Small intestine (tissue), 7 donors: ENCODE measurements around the gene NDUFB10. TPM values are rescaled to one million over a fixed set of nuclear protein-coding genes. Genes with fewer than 3 reads are reported as not detected.

ENCODE experiments used
- DNase-seq, 2 donors: peaks; one replicate each; pipeline versions ENCODE4 v3.0.0 to v3.0.0-alpha.2; 2013
- FAIRE-seq: peaks from 2 replicates; lab custom pipeline; 2012; peaks lifted over from hg19 to GRCh38; lab: Jason Lieb, UNC
- H3K27ac ChIP-seq, 3 donors: one replicate each; pipeline ENCODE4 v1.5.1; 2013; ENCODE audit warnings: low read length in 2 of 3, mild to moderate bottlenecking in 2 of 3, control low read depth in 1 of 3, inconsistent platforms in 1 of 3, low read depth in 1 of 3, moderate library complexity in 1 of 3
- H3K27me3 ChIP-seq, 3 donors: one replicate each; pipeline ENCODE4 v1.6.1; 2013; ENCODE audit warnings: low read length in 3 of 3, inconsistent platforms in 1 of 3; ENCODE audit not compliant: control insufficient read depth in 3 of 3, insufficient read depth in 3 of 3
- H3K36me3 ChIP-seq, 3 donors: one replicate each; pipeline ENCODE4 v1.6.1; 2013; ENCODE audit warnings: low read length in 3 of 3, inconsistent platforms in 1 of 3, low read depth in 1 of 3, mild to moderate bottlenecking in 1 of 3, moderate library complexity in 1 of 3; ENCODE audit not compliant: control insufficient read depth in 3 of 3, insufficient read depth in 2 of 3
- H3K4me1 ChIP-seq, 3 donors: one replicate each; pipeline ENCODE4 v1.6.1; 2013; ENCODE audit warnings: low read length in 2 of 3, inconsistent platforms in 1 of 3, low read depth in 1 of 3, mild to moderate bottlenecking in 1 of 3, moderate library complexity in 1 of 3; ENCODE audit not compliant: control insufficient read depth in 3 of 3, insufficient read depth in 2 of 3
- H3K4me3 ChIP-seq, 3 donors: one replicate each; pipeline ENCODE4 v1.5.1; 2013; ENCODE audit warnings: low read length in 3 of 3, control low read depth in 1 of 3, inconsistent platforms in 1 of 3, low read depth in 1 of 3, mild to moderate bottlenecking in 1 of 3, moderate library complexity in 1 of 3
- H3K9me3 ChIP-seq, 2 donors: one replicate each; pipeline ENCODE4 v1.6.1; 2013; ENCODE audit warnings: low read depth in 1 of 2, low read length in 1 of 2; ENCODE audit not compliant: control insufficient read depth in 2 of 2, insufficient read depth in 1 of 2
- WGBS, 3 donors: extraction: QIAGEN DNeasy Blood & Tissue Kit; methylation state at CpG; one replicate each; pipeline ENCODE4 v1.1.7; 2013; 5-methylcytosine and 5-hydroxymethylcytosine counted together
- polyA plus RNA-seq, 4 donors: library from polyadenylated mRNA; stranded (reverse) in 3 of 4; unstranded in 1 of 4; fragments of 200-250 nt in 3 of 4; fragments of 120-200 nt in 1 of 4; gene quantifications; one replicate each; pipeline versions ENCODE4 v1.2.1 to v1.2.3, GENCODE V29; 2013
- donor health status: healthy with polysubstance abuse.
- donor health status: control.
- donor health status: control.
- donor health status: Bipolar disorder and iron deficiency.
- donor health status: healthy.

The NDUFB10 gene
- polyA plus RNA-seq, 4 donors: 132 to 544 (median 376) TPM

DNA sequence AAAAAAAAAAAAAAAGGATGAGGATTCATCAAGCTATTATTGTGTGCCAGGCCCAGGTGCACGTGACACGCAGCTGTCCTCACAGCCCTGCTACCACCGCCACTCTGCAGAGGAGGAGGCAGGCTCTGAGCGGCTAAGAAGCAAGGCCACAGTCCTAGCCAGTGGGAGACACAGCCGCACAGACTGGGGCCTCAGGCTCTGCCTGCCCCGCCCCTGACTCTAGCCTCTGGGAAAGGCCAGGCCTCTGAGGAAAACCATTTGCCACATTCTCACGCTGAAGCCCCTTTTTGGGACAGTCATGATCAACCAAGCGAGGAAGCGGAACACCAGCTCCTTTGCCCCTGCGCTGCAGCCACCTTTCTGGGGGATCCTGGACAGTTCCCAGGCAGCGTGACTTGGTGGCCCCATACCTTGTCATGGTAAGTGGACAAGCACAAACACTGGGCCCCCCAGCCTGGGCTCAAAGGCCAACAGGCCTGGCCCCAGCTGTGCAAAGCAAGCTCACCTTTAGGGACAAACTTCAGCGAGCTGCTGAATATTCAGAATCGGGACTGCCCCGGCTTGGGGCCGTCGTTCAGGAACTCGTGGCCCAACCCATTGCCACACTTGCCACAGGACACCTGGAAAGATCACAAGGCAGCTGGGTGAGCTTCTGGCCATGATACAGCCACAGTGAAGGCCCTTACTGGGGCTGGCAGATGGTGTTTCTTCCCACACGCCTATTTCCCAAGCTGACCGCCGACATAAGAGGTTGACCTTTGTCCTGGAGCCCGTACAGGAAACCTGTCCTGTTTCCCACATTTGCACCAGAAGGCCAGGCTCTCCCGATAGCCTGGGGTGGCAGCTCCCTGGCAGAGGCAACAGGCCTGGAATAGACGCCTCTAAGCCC lies 18.8 kb upstream of the NDUFB10 start:
- peaks cover 4 to 43% (median 7%) of the 10 kb centered on the region in 3 donors for H3K36me3 ChIP-seq
- DNase-seq (peak; percentile 70 to 80), FAIRE-seq (no peak)
- peak overlapping the region in 1 of 3 donors; percentile 4 for H3K4me3 ChIP-seq
- 26 to 68% (median 44%) methylated on average over 23 of the region's 23 CpGs for WGBS, 3 donors
- H3K27ac ChIP-seq: peak overlapping the region; percentile 32 to 87 (median 47)
- H3K4me1 ChIP-seq: peaks cover 0 to 47% (median 2%) of the 10 kb centered on the region in 3 donors
- no peaks in the 10 kb centered on the region for H3K27me3 ChIP-seq
- H3K9me3 ChIP-seq: no peaks in the 10 kb centered on the region

DNA sequence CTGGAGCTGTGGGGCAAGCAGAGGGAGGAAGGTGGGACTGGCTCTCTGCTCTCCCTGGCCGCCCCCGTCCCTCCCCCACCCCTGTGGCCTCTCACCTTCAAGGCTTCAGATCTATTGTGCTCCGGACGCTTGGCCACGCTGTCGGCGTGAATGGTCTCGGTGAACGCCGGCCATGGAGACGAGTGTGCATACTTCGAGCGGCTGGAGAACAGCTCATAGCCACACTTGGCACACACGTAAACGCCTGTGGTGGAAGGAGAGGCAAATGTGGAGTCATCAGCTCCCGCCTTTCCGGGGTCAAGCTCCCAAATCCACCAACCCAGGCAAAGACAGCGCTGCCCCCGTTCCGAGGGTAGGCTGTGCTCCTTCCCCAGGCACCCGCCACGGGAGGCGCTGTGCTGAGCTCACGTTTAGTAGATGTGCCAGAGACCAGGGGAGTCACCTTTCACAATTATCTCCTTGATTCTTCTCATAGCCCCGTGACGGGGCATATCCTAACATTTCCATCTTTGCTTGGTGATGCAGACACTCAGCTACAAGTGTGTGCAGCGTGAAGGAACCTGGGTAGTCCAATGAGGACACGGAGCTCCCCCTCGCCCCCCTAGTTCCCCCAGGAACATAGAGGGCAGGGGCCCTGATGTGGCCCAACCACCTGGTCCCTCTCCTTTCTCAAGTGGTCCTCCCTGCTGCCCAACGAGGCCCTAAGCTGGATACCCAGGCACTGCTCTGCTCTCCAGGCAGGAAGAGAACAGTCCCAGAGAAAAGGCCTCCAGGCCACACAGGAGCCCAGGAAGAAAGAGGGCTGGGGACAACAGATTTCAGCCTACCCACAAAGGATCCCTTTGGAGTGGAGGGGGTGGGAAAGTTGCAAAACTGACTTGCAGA lies 17.9 kb upstream of the NDUFB10 start:
- DNase-seq (no peak), FAIRE-seq (no peak)
- H3K27me3 ChIP-seq: no peaks in the 10 kb centered on the region
- H3K4me1 ChIP-seq: peaks cover 0 to 44% (median 2%) of the 10 kb centered on the region in 3 donors
- WGBS, 3 donors: 73 to 82% (median 76%) methylated on average over 28 to 30 of the region's 30 CpGs
- no peaks in the 10 kb centered on the region for H3K9me3 ChIP-seq
- H3K36me3 ChIP-seq: peaks cover 4 to 43% (median 7%) of the 10 kb centered on the region in 3 donors
- peak overlapping the region in 1 of 3 donors; percentile 93 for H3K4me3 ChIP-seq
- peak overlapping the region; percentile 32 to 87 (median 47) for H3K27ac ChIP-seq

GRCh38 chr16:1942047-1942809 lies 17.1 kb upstream of the NDUFB10 start:
- WGBS, 3 donors: 11 to 18% (median 11%) methylated on average over 16 to 17 of the region's 17 CpGs
- peak overlapping the region; percentile 75 to 93 (median 84) for H3K4me3 ChIP-seq
- DNase-seq (peak; percentile 24 to 40), FAIRE-seq (no peak)
- peaks cover 0 to 44% (median 2%) of the 10 kb centered on the region in 3 donors for H3K4me1 ChIP-seq
- H3K36me3 ChIP-seq: peaks cover 4 to 37% (median 7%) of the 10 kb centered on the region in 3 donors
- H3K27ac ChIP-seq: peak overlapping the region; percentile 76 to 87 (median 78)
- no peaks in the 10 kb centered on the region for H3K9me3 ChIP-seq
- no peaks in the 10 kb centered on the region for H3K27me3 ChIP-seq

- no peak for FAIRE-seq
- DNase-seq: peak; percentile 99 to 100
- Histone ChIP-seq H3K36me3 (peaks cover 4 to 29% (median 7%) of the 10 kb centered on the region in 3 donors), H3K27me3 (no peaks in the 10 kb centered on the region), H3K9me3 (no peaks in the 10 kb centered on the region), H3K4me3 (peak within 1 kb of the TSS; percentile 75 to 93 (median 84)), H3K4me1 (peaks cover 0 to 44% (median 2%) of the 10 kb centered on the region in 3 donors), H3K27ac (peak within 1 kb of the TSS; percentile 76 to 87 (median 78))
- 0 to 1% (median 1%) methylated on average over 56 to 77 of the region's 77 CpGs for WGBS, 3 donors
Measured at GRCh38 chr16:1942810-1943726, 16.3 kb upstream of the NDUFB10 start, which contains the start of gene MSRB1. MSRB1 (minus strand) TSS chr16:1943199; CDS start chr16:1943156, 43 bp downstream.

DNA sequence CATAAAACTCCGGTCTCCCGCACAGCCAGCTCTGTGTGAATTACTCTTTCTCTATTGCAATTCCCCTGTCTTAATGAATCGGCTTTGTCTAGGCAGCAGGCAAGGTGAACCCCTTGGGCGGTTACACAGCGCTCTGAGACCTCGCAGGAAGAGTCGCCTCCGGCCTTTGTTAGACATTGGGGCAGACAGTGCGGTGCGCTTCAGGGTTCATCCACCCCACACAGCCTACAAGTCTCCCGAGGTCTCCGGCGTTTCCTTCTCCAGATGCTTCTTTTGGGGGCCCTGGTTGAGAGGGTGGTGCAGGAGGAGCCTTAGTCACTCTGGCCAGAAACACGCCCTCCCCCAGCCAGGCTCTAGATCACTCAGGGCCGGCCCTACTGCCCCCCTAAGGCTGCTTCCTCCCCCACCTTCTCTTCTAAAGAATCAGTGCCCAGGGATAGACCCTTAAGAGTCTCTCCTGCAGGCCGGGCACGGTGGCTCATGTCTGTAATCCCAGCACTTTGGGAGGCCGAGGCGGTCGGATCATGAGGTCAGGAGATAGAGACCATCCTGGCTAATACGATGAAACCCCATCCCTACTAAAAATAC lies 14.6 kb upstream of the NDUFB10 start:
- FAIRE-seq (no peak), DNase-seq (no peak)

DNA sequence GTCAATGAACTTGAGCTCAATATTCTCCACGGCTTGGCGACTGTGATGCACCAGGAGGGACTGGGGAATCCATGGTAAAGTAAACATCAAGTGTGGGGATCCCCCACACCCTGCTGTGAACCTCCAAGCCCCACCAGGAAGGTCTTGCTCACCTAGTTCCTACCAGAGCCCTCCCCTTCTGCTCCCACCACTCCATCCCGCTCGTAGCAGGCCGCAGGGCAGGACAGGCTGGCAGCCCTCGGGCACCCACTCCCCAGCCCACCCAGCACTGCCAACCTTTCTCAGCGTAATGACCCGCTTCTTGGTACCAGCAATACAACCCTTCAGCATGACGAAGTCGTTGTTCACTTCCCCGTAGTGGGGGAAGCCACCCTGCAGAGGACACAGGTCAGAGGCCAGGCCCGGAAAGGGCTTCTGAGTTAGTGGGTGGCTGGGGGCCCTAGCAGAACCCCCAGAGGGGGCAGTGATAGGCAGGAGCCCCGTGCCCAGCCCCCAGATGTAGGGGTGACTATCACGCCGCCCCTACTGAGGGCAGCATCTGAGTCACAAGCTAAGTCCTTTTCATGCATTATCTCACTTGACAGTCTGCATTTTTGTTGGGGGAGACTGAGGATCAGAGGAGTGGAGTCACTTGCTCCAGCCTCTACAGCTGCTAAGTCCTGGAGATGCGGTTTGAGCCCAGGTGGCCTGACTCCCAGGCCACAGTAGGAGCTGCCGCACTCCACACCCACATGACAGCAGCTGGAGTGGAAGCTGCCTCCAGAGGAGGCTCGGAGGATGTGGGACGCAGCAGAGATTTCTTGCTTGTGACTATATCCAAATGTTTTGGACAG lies 13.6 kb upstream of the NDUFB10 start:
- Histone ChIP-seq H3K27ac (no peak overlapping the region), H3K4me1 (peaks cover 0 to 20% (median 0%) of the 10 kb centered on the region in 3 donors), H3K27me3 (no peaks in the 10 kb centered on the region), H3K9me3 (no peaks in the 10 kb centered on the region), H3K4me3 (no peak overlapping the region), H3K36me3 (peaks cover 0 to 6% (median 0%) of the 10 kb centered on the region in 3 donors)
- FAIRE-seq: no peak
- 85 to 89% (median 85%) methylated on average over 19 of the region's 19 CpGs for WGBS, 3 donors
- no peak for DNase-seq

More for the DNA sequence above, 14.6 kb upstream of the NDUFB10 start:
- Histone ChIP-seq H3K4me3 (no peak overlapping the region), H3K27ac (no peak overlapping the region), H3K4me1 (peaks cover 0 to 31% (median 2%) of the 10 kb centered on the region in 3 donors), H3K27me3 (no peaks in the 10 kb centered on the region), H3K9me3 (no peaks in the 10 kb centered on the region), H3K36me3 (peaks cover 0 to 13% (median 2%) of the 10 kb centered on the region in 3 donors)
- WGBS, 3 donors: 91 to 94% (median 93%) methylated on average over 21 of the region's 21 CpGs
